ENCODE measurements around the gene PPARGC1A. TPM values are rescaled to one million over a fixed set of nuclear protein-coding genes. Genes with fewer than 3 reads are reported as not detected.

PPARGC1A gene
- total and polyA plus RNA-seq, 8 donors = 3.8 to 9.2 (median 5.1) TPM

DNA sequence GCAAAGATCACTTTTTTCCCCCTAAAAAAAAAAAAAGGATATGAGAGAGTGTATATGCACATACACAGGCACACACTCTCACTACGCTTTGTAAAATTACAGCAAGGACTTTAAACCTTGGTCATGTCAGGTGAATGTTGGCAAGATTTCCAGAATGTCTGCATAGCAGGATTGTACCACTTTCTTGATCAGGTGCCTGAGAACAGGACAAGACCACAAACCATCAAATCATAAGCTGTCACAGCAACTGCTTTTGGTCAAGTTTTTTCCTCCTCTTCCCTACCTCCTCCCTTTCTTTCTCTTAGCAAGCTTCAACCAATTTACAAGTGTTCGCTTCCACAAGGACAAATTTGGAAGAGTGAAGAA, 15.3 kb downstream of the PPARGC1A start:
- intact Hi-C loops (cut with DNase I) = no loop called here
- H3K9me3 ChIP-seq = no peaks in the 10 kb centered on the region
- no peak overlapping the region for H3K4me3 ChIP-seq
- H3K4me1 ChIP-seq = no peaks in the 10 kb centered on the region
- ATAC-seq (no peak), DNase-seq (no peak)
- H3K27me3 ChIP-seq = no peaks in the 10 kb centered on the region
- H3K27ac ChIP-seq = no peak overlapping the region
- no peaks in the 10 kb centered on the region for H3K36me3 ChIP-seq
- TF ChIP-seq, protein P1, sequence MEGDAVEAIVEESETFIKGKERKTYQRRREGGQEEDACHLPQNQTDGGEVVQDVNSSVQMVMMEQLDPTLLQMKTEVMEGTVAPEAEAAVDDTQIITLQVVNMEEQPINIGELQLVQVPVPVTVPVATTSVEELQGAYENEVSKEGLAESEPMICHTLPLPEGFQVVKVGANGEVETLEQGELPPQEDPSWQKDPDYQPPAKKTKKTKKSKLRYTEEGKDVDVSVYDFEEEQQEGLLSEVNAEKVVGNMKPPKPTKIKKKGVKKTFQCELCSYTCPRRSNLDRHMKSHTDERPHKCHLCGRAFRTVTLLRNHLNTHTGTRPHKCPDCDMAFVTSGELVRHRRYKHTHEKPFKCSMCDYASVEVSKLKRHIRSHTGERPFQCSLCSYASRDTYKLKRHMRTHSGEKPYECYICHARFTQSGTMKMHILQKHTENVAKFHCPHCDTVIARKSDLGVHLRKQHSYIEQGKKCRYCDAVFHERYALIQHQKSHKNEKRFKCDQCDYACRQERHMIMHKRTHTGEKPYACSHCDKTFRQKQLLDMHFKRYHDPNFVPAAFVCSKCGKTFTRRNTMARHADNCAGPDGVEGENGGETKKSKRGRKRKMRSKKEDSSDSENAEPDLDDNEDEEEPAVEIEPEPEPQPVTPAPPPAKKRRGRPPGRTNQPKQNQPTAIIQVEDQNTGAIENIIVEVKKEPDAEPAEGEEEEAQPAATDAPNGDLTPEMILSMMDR (IDR thresholded peaks at IDR 0.05) = no peak

DNA sequence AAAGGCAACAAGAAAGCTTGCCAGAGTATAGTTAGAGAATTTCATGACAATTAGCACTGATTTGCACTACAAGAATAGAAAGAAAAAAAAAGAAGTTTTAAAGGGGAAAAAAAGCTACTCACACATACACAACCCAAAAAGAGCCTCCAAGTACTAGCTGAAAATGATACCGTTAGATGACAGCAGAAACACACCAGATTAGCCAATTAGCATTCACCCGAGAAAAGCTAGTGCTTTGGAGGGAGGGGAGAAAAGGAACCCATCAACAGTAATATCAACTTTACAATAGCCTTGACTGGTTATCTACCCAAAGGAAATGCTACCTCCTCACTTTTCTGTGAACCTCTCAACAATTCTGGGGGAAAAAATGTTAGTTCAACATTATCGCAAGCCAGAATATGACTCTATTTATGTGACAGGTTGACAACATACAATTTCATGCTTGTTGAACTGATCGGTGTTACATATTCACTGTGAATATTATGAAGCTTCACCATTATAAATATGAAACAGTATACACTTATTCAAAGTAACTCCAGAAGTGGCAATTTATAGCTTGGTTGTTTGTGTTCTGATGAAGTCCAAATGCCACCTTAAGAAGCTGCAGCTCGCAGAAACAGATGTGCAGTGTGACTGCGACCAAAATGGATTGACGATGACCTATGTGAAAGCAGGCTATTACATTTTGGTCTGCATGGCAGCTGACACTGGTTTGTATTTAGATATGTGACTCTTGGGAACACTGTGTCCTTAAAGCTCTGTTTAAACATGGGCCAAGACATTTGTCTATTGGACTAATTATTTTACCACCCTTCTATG, 15.9 kb downstream of the PPARGC1A start:
- H3K4me1 ChIP-seq = no peaks in the 10 kb centered on the region
- no peaks in the 10 kb centered on the region for H3K27me3 ChIP-seq
- H3K4me3 ChIP-seq = no peak overlapping the region
- no peak overlapping the region for H3K27ac ChIP-seq
- intact Hi-C loops (cut with DNase I) = no loop called here
- TF ChIP-seq, protein P1 (IDR thresholded peaks at IDR 0.05) = no peak
- H3K9me3 ChIP-seq = no peaks in the 10 kb centered on the region
- ATAC-seq (no peak), DNase-seq (no peak)
- H3K36me3 ChIP-seq = no peaks in the 10 kb centered on the region

DNA sequence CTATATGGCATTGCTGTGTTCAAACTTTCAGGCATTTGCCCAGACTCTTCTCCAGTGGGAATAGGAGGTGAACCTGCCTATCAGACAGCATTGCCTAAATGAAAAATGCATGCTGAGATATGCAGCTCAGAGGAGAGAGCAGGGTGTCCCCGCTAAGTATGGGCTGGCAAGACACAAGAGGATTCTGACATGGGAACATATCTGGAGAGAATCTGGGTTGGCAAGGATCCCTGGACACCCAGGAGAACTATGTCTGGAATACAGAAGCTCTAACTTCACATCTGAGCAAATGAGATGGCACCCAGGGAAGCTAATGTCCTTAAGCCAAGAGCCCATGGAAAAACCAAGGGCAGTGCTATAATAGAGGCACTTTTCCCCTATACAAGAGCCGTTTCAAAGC, 18.4 kb downstream of the PPARGC1A start:
- ATAC-seq (no peak), DNase-seq (no peak)
- intact Hi-C loops (cut with DNase I) = no loop called here
- no peaks in the 10 kb centered on the region for H3K4me1 ChIP-seq
- H3K27me3 ChIP-seq = no peaks in the 10 kb centered on the region
- TF ChIP-seq, protein P1 (IDR thresholded peaks at IDR 0.05) = no peak
- H3K4me3 ChIP-seq = no peak overlapping the region
- H3K36me3 ChIP-seq = no peaks in the 10 kb centered on the region
- no peaks in the 10 kb centered on the region for H3K9me3 ChIP-seq
- no peak overlapping the region for H3K27ac ChIP-seq

DNA sequence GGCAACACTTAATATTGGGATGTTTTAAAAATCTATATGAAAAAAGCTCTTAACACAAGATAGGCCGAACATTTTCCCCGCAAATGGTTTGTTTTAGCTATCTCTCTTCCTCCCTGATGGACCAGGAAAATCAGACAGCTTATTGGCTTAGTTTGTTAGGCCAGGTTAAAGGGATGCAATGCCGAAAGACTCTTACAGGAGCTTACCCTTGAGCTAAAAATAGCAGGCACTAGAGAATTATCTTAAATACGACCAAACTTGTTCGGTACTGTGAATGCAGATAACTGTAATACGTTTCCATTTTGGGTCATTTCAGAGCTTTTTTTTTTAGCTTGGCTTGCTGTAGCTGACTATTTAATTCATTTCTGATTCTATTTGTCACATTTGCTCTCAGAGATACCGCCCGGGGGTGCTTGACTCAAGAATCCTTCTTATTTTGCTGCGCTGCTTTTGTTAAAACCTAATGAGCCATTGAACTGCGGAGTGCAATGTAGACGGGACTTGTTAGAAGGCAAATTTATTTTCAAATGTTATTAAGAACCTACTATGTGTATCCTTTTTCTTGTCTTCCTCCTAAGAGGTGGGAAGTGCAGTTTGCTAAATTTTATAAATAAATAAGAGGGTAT, 23.3 kb downstream of the PPARGC1A start:
- DNase-seq = no peak
- Histone ChIP-seq H3K4me1 (no peaks in the 10 kb centered on the region), H3K36me3 (no peaks in the 10 kb centered on the region), H3K27me3 (no peaks in the 10 kb centered on the region), H3K4me3 (no peak overlapping the region), H3K9me3 (no peaks in the 10 kb centered on the region), H3K27ac (no peak overlapping the region)
- no peak for ATAC-seq
- intact Hi-C loops (cut with DNase I) = no loop called here
- TF ChIP-seq, protein P1 (IDR thresholded peaks at IDR 0.05) = no peak

DNA sequence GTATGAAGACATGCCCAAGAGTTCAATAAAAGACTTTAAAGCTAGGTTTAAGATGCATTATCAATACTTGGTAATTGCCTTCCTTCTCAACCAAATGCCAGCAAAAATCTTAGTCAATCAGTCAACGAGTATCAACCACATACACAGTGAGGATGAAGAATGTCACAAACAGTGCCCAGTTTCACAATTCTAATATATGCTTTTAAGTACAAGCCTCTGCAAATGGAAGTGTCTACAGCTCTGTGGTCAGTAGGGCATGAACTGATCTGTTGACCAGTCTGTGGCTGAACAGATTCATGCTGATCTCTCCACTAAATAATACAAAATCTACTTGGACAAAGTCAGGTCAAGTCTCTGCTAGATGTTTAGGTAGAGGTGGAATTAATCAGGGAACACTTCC, 27.9 kb downstream of the PPARGC1A start:
- Histone ChIP-seq H3K9me3 (no peaks in the 10 kb centered on the region), H3K4me1 (no peaks in the 10 kb centered on the region), H3K27ac (no peak overlapping the region), H3K36me3 (no peaks in the 10 kb centered on the region), H3K27me3 (no peaks in the 10 kb centered on the region), H3K4me3 (no peak overlapping the region)
- intact Hi-C loops (cut with DNase I) = no loop called here
- ATAC-seq = no peak
- TF ChIP-seq, protein P1 (IDR thresholded peaks at IDR 0.05) = no peak
- DNase-seq = no peak
